NCI-H2171 (cell line): ENCODE measurements around the gene ABCA5.
A peak's percentile ranks its signal among the peaks of the same experiment; 100 is the strongest.

Experiments
- DNase-seq: peaks from one replicate; lab custom pipeline; 2025; lab: John Stamatoyannopoulos, UW

Gene ABCA5

DNA sequence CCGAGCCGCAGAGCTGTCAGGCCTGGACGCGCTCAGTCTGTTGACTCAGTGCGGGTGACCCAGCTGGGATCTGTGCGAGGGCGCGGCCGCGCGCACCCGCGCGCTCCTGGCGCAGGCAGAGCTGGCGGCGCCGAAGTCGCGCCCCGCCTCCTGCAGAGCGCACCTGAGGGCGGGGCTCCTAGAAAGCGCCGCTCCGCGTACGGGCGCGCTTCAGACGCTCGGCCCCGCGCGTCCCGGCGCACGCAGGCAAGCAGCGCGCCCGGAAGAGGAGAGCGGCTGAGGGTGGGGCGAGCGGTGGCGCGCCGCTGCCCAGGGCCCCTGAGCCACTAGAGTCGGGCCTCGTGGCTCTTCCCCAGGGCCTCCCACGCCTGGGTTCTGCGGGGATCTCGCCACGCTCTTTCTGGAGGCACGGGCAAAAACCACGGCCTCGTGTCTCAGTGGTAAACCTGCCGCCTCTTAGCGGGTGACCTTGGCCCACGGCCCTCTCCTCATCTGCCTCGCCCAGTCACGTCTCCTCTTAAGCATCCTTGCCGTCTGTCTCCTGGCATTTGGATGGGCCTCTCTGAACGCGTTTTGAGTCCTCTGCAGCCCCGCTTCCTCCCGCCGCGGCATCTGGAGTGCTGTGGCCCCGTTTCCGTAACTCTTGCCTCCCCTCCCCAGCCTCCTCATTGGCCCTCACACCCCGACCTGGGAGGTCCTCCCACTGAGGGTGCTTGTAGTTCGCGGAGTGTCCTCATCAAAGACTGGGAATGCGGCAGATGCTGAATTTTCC is at the start of gene ABCA5:
Gene ABCA5 (minus strand): TSS at position 74 of the 772 bp plus-strand sequence. CDS start 12,718 bp downstream, outside the sequence.
- DNase-seq, result peak; percentile 90

GRCh38 chr17:69375229-69375628 is 48.3 kb upstream of the ABCA5 start:
- DNase-seq, result no peak

GRCh38 chr17:69373069-69373468 is 46.1 kb upstream of the ABCA5 start:
- no peak for DNase-seq

DNA sequence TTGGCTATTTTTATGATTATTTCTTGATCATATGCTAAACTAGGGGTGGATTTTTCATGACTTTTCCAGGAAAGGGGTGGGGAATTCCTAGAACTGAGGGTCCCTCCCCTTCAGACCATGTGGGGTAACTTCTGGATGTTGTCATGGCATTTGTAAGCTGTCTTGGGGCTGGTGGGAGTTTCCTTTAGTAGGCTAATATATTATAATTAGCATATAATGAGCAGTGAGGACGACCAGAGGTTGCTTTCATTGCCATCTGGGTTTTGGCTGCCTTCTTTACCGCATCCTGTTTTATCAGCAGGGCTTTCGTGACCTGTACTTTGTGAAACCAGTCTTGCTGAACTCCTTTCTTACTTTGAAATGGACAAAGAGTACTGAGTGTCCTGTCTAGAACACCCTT is 40.4 kb upstream of the ABCA5 start:
- no peak for DNase-seq

DNA sequence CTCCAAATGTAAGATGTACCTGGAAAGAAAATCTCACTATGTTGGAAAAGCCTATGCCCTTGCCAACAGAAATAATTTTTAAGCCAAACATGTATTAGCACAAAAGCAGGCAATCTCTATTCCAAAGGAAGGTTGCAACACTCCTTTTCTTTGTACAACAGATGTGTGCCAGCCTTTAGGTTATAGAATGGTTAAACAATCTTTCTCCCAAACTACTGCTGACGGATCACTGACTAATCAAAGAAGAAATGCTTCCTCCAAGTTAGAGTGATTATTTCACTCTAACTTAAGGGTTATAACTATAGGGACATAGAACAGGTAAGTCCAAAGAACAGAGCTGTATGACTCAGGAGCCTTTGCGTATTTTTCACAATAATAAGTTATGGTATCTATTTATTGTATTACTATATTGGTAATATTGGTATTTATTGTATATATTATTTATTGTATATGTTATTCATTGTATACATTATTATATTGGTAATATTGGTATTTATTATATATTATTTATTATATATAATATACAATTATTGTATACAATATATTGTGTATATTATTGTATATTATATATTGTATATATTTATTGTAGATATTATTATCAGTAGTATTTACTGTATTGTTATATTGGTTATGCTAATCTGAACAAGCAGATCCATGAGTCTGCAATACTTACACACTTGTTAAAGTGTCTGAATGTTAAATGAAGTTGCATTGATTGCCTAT is 36.7 kb upstream of the ABCA5 start:
- DNase-seq, result no peak

DNA sequence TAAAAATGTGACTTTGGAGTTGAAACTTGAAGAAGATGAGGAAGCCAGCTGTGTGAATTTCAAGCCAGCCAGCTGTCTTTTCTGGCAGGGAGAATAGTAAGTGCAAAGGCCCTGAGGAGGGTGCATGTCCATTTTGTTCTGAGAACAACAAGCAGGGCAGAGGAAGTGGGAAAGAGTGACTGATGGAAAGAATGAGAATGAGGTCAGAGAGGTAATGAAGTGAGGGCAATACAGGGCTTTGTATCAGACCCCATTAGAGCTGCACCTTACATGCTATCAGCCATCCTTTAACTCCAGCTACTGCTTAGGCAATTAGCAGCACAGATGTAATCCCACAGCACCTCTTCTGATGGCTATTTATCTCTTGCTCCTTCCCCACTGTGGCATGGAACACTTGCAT is 34.2 kb upstream of the ABCA5 start:
- DNase-seq, result no peak

DNA sequence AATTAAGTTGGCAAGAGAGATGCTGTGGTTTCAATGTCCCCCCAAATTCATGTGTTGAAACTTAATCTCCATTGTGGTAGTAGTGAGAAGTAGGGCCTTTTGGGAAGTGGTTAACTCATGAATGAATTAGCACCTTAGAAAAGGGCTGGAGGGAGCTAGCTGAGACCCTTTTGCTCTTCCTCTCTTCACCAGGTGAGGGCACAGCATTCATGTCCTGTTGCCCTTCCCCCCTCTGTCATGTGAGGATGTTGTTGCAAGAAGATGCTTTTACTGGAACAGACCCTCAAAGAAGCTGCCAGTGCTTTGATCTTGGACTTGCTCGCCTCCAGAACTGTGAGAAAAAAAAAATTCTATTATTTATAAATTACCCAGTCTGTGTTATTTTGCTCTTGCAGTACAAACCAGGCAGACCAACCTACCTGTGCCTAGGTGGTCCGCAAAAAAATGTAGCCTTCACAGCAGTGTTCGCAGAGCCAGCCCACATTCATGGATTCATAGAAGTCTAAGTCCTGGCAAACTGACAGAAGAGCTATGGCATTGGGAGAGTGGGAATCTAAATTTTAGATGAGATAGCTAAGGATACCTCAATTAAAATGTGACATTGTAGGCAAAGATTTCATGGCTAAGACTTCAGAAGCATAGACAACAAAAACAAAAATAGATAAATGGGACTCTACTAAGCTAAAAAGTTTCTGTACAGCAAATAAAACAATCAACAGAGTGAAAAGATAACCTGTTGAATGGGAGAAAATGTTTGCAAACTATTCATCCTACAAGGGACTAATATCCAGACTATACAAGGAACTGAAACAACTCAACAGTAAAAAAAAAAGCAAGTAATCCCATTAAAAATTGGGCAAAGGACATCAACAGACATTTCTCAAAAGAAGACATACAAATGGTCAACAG is 32.0 kb upstream of the ABCA5 start:
- DNase-seq, result peak; percentile 20

DNA sequence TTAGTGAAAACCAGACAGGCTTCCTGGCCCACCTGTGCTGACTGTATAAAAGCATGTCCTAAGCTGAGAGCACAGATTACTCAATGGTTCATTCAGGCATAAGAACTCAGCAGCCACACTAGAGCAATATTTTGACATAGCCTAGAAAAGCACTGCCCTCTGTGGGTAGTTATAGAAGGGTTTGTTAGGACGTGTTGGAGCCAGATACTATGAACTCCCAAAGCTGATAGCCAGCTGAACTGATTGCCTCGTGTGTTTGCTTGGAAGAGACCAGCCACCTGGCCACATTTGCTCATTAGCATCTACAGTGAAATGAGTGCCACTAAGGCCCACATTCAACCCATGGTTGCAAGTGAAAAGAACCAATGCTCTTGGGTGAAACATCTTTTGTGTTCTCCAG is 30.8 kb upstream of the ABCA5 start:
- DNase-seq, result peak; percentile 45

- DNase-seq, result no peak
Measured at GRCh38 chr17:69356625-69357024, 29.7 kb upstream of the ABCA5 start.

- DNase-seq, result no peak
Measured at GRCh38 chr17:69350911-69351310, 24.0 kb upstream of the ABCA5 start.

DNA sequence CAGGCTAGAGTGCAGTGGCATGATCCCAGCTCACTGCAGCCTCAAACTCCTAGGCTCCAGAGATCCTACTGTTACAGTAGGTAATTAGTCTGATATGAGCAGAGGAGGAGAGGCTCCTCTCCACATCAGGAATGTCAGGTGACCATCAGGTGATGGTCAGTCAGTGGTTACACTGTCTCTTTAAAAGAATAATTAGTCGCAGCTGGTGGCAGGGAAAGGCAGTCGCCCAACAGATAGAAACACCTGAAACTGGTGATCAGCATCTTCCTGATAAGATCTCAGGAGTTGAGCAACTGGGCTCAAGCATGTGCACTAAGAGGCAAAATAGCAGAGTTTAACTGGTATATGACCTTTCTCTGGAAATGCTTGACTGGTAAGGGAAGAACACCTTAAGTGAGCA is 21.5 kb upstream of the ABCA5 start:
- DNase-seq, result no peak

- no peak for DNase-seq
Measured at GRCh38 chr17:69346766-69347165, 19.8 kb upstream of the ABCA5 start.

DNA sequence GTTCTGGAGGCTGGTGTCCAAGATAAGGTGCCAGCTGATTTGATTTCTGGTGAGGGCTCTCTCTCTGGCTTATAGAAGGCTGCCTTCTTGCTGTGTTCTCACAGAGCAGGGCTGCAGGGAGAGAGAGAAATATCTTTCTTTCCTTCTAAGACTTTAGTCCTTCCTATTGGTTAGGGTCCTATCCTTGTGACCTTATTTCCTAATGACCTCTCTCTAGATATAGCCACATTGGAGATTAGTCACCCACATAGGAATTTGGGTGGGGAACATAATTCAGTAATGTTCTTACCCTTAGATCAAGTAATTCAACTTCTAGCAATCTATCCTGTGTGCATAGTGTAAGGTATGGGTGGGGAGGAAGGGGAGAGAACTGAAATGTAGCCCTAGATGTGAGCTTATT is 18.0 kb upstream of the ABCA5 start:
- no peak for DNase-seq

DNA sequence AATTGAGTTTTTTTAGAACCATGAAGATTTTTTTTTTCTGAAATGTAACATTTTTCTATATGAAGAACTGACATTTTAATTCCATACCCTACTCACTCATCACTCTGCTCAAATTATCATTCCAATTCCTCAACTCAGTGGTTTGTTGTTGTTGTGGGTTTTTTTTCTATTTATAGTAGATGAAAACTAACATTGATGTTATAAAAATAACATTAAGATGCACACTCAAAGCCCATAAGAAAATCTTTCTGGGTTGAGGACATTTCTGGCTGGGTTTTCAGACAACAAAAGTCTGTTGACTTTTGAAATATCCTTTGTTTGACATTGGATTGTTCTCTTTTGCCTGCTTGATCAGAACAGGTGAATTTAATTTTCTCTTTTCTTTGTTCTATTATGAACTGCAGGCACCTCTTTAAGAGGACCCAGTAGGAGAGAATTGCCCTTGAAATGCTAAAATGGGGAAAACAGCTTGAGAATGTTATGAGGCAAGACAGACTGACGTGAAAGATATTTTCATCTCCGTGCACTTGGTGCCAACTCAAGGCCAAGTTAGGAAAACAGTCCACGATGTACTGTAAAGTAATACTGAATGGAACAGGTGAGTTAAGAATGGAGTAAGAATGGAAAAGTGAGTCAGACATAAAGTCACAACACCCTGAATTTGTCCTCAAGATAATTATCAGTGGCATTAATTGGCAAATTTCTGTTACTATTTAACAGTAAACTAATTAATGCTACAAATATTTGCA is 16.1 kb upstream of the ABCA5 start:
- DNase-seq, result no peak

GRCh38 chr17:69339937-69340336 is 13.0 kb upstream of the ABCA5 start:
- DNase-seq, result no peak

GRCh38 chr17:69336996-69337395 is 10.1 kb upstream of the ABCA5 start:
- DNase-seq, result no peak

- DNase-seq, result no peak
Measured at GRCh38 chr17:69336580-69336979, 9.6 kb upstream of the ABCA5 start.

DNA sequence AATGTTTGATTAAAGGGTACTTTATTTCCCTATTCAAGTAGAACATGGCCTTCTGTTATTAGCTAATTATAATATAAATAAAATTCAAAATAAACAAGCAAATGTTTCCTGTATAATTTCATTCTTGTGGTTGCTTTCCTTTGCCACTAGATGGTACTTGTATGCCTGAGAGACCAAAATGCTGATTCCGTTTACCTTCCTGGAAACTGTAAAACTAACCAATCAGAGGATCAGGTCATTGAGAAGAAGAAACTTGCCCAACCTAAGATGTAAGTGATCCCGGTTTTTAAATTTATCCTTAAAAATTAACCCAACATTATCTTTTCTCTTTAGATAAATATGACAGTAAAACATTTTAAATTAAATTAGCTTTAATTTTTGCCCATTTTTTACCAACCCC is 8.1 kb upstream of the ABCA5 start:
- DNase-seq, result peak; percentile 18

GRCh38 chr17:69333561-69333960 is 6.6 kb upstream of the ABCA5 start:
- DNase-seq, result no peak

DNA sequence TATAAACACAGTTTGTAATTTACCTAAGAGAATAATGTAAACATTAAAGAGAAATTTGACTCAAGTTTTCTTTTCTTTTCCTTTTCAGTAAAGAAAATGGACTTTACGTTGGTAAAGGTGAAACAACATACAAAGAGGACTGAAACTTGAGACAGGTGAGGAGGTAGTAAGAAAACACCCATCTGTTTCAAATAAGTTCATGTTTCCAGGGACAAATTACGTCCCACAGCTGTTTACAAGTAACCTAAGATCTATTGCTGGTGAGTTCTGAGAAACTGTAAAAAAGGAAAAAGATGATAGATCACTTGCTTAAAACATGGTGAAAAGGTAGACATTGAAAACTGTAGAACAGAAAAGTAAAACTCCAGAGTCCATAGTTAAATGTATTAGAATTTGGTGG is 4.8 kb upstream of the ABCA5 start:
- peak; percentile 74 for DNase-seq

GRCh38 chr17:69326377-69327059 is 415 bp downstream of the ABCA5 start:
- no peak for DNase-seq
